GM12874 (cell line): ENCODE results near the gene CTTNBP2.

ENCODE experiments used
- CTCF ChIP-seq: IDR thresholded peaks from 2 replicates; pipeline ENCODE4 v1.5.1; 2011; ENCODE audit warnings: low read depth, mild to moderate bottlenecking, control low read depth, low read length, moderate library complexity; ENCODE audit not compliant: insufficient read depth

Gene CTTNBP2

GRCh38 chr7:117888627-117889026 is 15.4 kb upstream of the CTTNBP2 start:
- TF ChIP-seq CTCF: no peak

- TF ChIP-seq CTCF: no peak
Observed at GRCh38 chr7:117882594-117882993, 9.4 kb upstream of the CTTNBP2 start.

GRCh38 chr7:117876761-117877160 is 3.5 kb upstream of the CTTNBP2 start:
- TF ChIP-seq CTCF: no peak

- TF ChIP-seq CTCF: no peak
Observed at GRCh38 chr7:117875566-117875965, 2.3 kb upstream of the CTTNBP2 start.

GRCh38 chr7:117874191-117874700 is 1.0 kb upstream of the CTTNBP2 start:
- no peak for TF ChIP-seq CTCF

- TF ChIP-seq CTCF: no peak
Observed at GRCh38 chr7:117872561-117873309, 506 bp downstream of the CTTNBP2 start.

GRCh38 chr7:117871778-117872538 is 1.3 kb downstream of the CTTNBP2 start:
- TF ChIP-seq CTCF: no peak
